ENCODE data around the gene DACH1.

Gene DACH1

GRCh38 chr13:71489041-71489440 is 378.0 kb downstream of the DACH1 start (continued):
- TF ChIP-seq, protein P1, sequence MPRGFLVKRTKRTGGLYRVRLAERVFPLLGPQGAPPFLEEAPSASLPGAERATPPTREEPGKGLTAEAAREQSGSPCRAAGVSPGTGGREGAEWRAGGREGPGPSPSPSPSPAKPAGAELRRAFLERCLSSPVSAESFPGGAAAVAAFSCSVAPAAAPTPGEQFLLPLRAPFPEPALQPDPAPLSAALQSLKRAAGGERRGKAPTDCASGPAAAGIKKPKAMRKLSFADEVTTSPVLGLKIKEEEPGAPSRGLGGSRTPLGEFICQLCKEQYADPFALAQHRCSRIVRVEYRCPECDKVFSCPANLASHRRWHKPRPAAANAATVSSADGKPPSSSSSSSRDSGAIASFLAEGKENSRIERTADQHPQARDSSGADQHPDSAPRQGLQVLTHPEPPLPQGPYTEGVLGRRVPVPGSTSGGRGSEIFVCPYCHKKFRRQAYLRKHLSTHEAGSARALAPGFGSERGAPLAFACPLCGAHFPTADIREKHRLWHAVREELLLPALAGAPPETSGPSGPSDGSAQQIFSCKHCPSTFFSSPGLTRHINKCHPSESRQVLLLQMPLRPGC (tag by site-specific recombination; IDR thresholded peaks at IDR 0.05), result no peak
- no peak for TF ChIP-seq ZNF488 (tag by site-specific recombination; IDR thresholded peaks at IDR 0.05)
- no peak for TF ChIP-seq ZNF223 (tag by site-specific recombination; IDR thresholded peaks at IDR 0.05)
- TF ChIP-seq ZNF548 (tag by site-specific recombination; IDR thresholded peaks at IDR 0.05), result no peak
- TF ChIP-seq TRIM28 (IDR thresholded peaks at IDR 0.05; ENCODE audit: borderline replicate concordance, low read length), result no peak; the same call in 1 of the 2 replicates
- no peak for TF ChIP-seq ZNF248 (tag by site-specific recombination; IDR thresholded peaks at IDR 0.05)
- no peak for TF ChIP-seq ZNF571 (tag by site-specific recombination; IDR thresholded peaks at IDR 0.05)
- no peak for TF ChIP-seq ZSCAN5A (tag by site-specific recombination; IDR thresholded peaks at IDR 0.05)
- no peak for TF ChIP-seq FEZF1 (tag by site-specific recombination; IDR thresholded peaks at IDR 0.05)
- TF ChIP-seq SP7 (tag by site-specific recombination; IDR thresholded peaks at IDR 0.05), result no peak

DNA sequence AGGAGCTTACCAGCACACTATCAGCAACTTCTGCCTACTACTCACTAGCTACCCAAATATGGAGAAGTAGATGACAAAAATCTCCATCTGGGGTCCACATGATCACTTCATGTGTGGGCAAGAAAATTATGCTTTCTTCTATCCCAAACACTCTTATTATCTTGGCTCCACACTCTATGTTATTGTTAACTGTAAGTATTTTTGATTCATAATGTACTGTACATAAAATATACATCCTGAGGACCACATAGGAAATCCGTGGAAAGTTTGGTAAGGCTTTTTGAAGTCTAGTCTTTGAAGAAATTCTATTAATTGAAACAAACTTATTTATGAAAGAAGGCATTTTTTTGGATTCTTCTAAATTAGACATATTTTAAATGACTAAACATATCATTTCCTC is 378.8 kb downstream of the DACH1 start:
- TF ChIP-seq SCRT2 (tag by site-specific recombination; IDR thresholded peaks at IDR 0.05) (no peak), ZNF248 (tag by site-specific recombination; IDR thresholded peaks at IDR 0.05) (no peak), ZNF335 (tag by site-specific recombination; conservative IDR thresholded peaks at IDR 0.05) (no peak), SP2 (tag by site-specific recombination; IDR thresholded peaks at IDR 0.05) (no peak), ZNF555 (tag by site-specific recombination; conservative IDR thresholded peaks at IDR 0.05) (no peak), ZNF2 (tag by site-specific recombination; IDR thresholded peaks at IDR 0.05) (no peak), ZNF292 (tag by site-specific recombination; IDR thresholded peaks at IDR 0.05; ENCODE audit: borderline replicate concordance, low read depth) (no peak), ZFHX2 (tag by site-specific recombination; conservative IDR thresholded peaks at IDR 0.05) (no peak), ZNF140 (tag by site-specific recombination; IDR thresholded peaks at IDR 0.05) (no peak), ZNF529 (tag by site-specific recombination; IDR thresholded peaks at IDR 0.05; ENCODE audit: insufficient replicate concordance) (no peak), TRIM28 (IDR thresholded peaks at IDR 0.05; ENCODE audit: borderline replicate concordance, low read length) (no peak), YY2 (tag by site-specific recombination; IDR thresholded peaks at IDR 0.05) (no peak), PRDM1 (tag by site-specific recombination; IDR thresholded peaks at IDR 0.05) (no peak), ZSCAN30 (tag by site-specific recombination; IDR thresholded peaks at IDR 0.05) (no peak), ZEB2 (tag by site-specific recombination; IDR thresholded peaks at IDR 0.05) (no peak), ZNF302 (tag by site-specific recombination; IDR thresholded peaks at IDR 0.05; ENCODE audit: low read depth) (no peak), ZNF571 (tag by site-specific recombination; IDR thresholded peaks at IDR 0.05) (no peak)
- TF ChIP-seq, protein P2, sequence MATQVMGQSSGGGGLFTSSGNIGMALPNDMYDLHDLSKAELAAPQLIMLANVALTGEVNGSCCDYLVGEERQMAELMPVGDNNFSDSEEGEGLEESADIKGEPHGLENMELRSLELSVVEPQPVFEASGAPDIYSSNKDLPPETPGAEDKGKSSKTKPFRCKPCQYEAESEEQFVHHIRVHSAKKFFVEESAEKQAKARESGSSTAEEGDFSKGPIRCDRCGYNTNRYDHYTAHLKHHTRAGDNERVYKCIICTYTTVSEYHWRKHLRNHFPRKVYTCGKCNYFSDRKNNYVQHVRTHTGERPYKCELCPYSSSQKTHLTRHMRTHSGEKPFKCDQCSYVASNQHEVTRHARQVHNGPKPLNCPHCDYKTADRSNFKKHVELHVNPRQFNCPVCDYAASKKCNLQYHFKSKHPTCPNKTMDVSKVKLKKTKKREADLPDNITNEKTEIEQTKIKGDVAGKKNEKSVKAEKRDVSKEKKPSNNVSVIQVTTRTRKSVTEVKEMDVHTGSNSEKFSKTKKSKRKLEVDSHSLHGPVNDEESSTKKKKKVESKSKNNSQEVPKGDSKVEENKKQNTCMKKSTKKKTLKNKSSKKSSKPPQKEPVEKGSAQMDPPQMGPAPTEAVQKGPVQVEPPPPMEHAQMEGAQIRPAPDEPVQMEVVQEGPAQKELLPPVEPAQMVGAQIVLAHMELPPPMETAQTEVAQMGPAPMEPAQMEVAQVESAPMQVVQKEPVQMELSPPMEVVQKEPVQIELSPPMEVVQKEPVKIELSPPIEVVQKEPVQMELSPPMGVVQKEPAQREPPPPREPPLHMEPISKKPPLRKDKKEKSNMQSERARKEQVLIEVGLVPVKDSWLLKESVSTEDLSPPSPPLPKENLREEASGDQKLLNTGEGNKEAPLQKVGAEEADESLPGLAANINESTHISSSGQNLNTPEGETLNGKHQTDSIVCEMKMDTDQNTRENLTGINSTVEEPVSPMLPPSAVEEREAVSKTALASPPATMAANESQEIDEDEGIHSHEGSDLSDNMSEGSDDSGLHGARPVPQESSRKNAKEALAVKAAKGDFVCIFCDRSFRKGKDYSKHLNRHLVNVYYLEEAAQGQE (tag by site-specific recombination; IDR thresholded peaks at IDR 0.05), result no peak
- Histone ChIP-seq H3K4me1 (ENCODE audit: control insufficient read depth, insufficient read depth, low read length) (no peaks in the 10 kb centered on the region), H3K4me3 (ENCODE audit: low read depth, low read length) (no peak overlapping the region), H3K27ac (ENCODE audit: extremely low read depth, low read depth, low read length) (no peak overlapping the region), H3K9me3 (ENCODE audit: control insufficient read depth, insufficient read depth, low read depth, low read length) (no peaks in the 10 kb centered on the region), H3K36me3 (ENCODE audit: control insufficient read depth in 2 of 2, insufficient read depth in 1 of 2, low read length in 2 of 2) (peaks cover 0 to 8% of the 10 kb centered on the region in 2 experiments; a peak in 2 of 3 replicates)
- ChIA-PET CTCF (no interaction called here), POLR2A (no interaction called here)
